ENCODE measurements around the gene MGRN1.

GRCh38 chr16:4689864-4690704, 65.5 kb downstream of the MGRN1 start:
- no peak for TF ChIP-seq ESRRG (CRISPR knock-in tag; IDR thresholded peaks at IDR 0.05)
- no peak for TF ChIP-seq ZNF565 (CRISPR knock-in tag; conservative IDR thresholded peaks at IDR 0.05; ENCODE audit: low read depth)
- no peak for TF ChIP-seq ZFP3 (CRISPR knock-in tag; IDR thresholded peaks at IDR 0.05)
- TF ChIP-seq TOX (CRISPR knock-in tag; IDR thresholded peaks at IDR 0.05; ENCODE audit: borderline replicate concordance), result no peak
- no peak for TF ChIP-seq ARNTL (CRISPR knock-in tag; IDR thresholded peaks at IDR 0.05; ENCODE audit: borderline replicate concordance, low read depth)

All from SK-N-SH treated with all-trans-retinoic acid at 6 μM for 48 hours (cell line).